GM18498 (cell line): ENCODE data around the gene RNF112.
A peak's percentile ranks its signal among the peaks of the same experiment; 100 is the strongest.

ENCODE experiments used
- ATAC-seq: cut with Tn5 transposase; IDR thresholded peaks from one replicate; pipeline ENCODE4 v1.9.1; 2021; ENCODE audit warnings: mild to moderate bottlenecking, moderate library complexity; ENCODE audit not compliant: unreplicated experiment

Gene RNF112, protein sequence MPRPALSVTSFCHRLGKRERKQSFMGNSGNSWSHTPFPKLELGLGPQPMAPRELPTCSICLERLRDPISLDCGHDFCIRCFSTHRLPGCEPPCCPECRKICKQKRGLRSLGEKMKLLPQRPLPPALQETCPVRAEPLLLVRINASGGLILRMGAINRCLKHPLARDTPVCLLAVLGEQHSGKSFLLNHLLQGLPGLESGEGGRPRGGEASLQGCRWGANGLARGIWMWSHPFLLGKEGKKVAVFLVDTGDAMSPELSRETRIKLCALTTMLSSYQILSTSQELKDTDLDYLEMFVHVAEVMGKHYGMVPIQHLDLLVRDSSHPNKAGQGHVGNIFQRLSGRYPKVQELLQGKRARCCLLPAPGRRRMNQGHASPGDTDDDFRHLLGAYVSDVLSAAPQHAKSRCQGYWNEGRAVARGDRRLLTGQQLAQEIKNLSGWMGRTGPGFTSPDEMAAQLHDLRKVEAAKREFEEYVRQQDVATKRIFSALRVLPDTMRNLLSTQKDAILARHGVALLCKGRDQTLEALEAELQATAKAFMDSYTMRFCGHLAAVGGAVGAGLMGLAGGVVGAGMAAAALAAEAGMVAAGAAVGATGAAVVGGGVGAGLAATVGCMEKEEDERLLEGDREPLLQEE

DNA sequence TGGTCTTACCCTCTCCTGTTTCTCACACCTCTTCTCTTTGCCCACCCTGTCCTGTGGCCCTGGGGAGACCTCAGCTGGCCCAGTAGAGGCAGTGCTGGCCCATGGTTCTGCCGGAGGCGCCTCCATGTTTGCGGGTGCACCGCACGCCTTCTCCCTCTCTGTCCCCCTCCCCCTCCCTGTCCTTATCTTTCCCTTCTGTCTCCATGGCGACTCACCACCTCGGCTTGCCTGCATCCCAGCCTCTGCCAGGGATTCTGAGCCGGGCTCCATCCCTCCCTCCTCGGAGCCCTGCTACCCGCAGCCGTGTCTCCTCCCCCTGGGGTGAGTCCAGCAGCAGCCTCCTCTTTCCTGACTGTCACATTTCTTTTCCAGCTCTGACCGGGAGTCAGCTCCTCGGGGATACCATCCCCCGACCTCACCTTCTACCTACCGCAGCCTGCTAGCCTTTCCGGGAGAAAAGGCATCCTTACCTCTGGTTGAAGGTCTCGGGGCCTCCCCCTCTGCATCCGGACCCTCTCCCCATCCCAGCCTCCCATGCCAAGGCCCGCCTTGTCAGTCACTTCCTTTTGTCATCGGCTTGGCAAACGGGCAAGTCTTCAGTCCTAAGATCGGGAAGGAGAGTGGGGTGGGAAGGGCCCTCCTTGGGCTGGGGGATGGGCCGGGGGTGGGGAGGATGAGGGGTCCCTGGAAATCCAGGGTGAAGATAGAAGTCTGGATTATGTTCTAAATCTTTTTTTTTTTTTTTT is at the start of gene RNF112:
Gene RNF112, plus strand, starts transcription at position 358 of the 746 bp plus-strand sequence. Its CDS starts 177 bp downstream, at position 535.
- no peak for ATAC-seq

DNA sequence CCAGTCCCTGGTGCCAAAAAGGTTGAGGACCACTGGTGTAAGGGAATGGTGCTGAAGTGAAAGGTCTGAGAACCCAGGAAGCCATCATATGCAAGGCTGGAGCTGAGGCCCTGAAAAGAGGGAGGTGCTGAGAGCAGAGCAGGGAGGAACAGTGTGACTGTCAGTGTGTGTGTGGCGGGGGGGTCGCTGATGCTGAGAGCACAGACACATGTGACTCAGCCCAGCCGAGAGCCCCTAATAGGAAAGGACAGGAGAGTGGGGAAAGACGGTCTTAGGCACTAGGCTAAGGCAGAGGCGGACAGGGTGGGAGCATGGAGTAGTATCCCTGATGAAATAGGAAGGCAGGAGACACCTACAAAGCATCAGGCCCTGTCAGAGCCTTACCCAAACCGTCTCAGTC is 49.7 kb upstream of the RNF112 start:
- no peak for ATAC-seq

DNA sequence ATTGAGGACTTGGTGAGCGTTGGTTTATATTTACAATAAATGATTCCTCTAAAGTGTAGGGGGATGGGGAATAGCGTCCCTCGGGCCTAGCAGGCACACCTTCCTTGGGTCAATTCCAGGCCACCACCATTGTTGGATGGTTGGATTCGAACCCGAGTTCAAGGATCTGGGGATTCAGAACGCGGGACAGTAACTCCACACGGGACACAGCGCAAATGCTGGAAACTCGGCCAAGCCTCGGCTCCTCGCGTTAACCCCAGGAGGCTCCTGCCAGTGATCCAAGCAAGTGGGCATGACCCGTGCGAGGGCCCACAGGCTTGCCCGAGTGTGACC is 49.1 kb upstream of the RNF112 start:
- no peak for ATAC-seq

DNA sequence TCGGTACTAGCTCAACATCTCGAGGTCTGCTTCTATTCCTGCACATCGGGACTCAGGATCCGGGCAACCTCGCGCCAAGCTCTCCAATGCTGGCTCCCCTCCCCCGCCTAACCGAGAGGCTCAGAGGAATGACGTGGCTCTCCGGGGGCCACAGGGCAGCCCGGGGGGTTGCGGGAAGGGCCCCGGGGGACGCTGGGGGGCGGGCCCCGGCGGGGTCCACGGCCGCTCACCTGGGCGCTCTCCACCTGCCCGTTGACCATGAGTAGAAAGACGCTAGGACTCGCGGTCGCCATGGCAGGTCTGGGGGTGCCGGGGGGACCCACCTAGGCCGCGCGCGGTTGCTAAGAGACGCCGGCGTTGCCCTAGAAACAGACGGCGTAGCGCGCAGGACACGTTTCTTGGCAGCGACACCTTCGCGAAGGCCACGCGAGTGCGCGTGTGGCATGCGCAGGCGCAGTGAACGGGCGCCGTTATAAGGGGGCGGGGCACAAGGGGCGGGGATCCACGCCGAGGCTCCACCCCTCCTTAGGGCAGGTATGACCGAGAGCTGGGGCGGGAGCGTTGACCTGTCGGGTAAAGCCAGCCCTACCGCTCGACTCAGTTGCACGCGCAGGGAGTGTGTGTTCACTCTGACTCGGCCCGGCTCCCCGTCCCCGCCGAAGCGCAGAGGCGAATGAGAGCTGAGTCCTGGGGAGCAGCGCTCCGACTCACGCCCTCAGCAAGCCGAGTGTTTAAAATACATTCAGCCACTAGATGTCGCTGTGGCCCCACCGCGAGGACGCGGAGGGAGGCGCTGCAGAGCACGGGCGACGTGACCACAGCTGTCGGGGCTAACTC is 48.5 kb upstream of the RNF112 start, which contains the start of gene B9D1:
Gene B9D1, minus strand, starts transcription at position 447 of the 837 bp plus-strand sequence. Its CDS starts 154 bp downstream, at position 293.
- ATAC-seq, result peak; percentile 81

DNA sequence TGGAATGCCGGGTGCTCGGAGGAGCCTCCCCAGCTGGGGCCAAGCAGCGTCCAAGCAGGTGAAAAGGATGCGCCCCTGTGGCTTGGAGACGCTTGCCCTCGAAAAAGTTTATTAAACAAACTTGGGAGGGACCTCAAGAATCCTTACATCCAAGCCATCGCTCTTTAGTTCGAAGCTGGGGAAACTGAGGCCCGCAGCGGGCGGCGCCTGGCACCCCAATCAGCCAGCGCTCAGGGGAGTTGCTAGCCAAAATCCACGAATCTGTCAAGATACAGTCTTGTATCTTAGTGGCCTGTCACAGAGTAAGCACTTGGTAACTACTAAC is 48.0 kb upstream of the RNF112 start:
- ATAC-seq, result no peak

DNA sequence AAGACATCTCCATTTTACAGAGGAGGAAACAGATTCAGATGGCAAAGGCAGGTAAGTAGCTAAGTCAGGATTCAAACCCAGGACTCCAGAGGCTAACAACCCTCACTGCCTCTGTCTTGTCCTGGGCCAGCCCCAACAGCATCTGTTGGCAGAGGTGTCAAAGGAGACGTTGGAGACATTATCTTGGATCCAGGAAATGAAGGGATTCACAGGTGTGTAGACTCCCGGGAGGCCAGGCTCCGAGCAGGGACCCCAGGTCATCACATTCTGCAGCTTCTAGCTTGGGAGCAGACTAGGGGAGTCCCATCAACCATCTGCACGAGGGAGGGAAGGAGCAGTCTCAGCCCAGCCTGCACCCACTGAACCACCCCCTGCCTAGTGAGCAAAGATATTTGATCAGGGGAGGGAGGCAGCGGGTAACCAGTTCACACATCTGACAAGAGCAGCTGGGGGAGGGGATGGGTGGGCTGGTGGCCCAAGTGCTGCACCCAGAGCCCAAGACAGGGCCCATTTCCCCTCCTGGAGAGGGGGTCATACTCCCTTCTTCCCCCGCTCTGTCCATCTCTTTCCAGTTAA is 47.5 kb upstream of the RNF112 start:
- no peak for ATAC-seq

DNA sequence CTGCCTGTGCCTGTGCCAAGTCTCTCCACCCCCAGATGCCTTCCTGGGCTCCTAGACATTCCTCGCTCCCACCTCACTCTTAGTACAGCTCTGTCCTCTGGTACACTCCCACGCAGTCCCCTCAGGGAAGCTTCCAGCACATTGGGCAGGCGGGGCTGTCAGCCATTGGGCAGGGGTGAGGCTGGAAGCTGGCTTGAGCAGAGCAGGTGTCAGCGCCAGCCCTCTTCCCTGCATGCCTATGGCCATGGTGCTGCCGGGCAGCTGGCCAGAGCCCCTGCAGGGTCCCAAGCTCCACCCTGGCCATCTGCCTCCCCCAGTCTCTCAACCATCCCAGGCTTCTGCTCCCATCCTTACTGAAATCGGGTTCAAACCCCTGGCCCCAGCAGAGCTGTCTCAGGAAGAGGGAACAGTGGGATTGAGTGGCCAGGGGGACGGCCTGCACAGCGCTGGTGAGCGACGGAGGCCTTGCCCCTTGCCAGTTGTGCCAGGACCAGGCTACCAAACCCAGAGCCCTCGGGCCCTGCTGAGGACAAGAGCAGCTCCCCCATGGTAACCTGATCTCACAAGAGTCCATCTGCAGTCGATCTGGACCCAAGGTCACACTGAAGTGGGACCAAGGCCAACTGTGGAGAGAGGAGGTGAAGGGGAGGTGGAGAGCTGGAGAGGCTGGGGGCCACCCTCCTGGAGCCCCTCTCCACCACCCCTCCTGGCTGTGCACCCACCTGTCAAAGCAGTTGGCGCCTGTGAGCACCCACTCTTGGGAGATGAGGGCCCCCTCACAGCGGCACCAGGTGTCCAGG is 46.1 kb upstream of the RNF112 start:
- no peak for ATAC-seq

DNA sequence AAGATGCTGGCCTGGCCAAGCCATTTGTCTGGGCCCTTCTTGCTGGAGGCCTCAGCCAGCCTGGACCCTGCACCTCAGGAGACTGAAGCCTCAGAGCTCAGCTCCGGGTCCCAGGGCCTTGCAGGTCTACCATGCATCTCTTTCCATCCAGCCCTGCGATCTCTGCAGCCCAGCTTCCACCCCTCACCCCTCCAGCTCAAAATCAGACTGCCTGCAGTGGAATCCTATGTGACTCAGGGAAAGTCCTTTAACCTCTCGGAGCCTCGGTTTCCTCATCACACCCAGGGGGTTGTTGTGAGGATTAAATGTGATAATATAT is 45.6 kb upstream of the RNF112 start:
- ATAC-seq, result no peak

DNA sequence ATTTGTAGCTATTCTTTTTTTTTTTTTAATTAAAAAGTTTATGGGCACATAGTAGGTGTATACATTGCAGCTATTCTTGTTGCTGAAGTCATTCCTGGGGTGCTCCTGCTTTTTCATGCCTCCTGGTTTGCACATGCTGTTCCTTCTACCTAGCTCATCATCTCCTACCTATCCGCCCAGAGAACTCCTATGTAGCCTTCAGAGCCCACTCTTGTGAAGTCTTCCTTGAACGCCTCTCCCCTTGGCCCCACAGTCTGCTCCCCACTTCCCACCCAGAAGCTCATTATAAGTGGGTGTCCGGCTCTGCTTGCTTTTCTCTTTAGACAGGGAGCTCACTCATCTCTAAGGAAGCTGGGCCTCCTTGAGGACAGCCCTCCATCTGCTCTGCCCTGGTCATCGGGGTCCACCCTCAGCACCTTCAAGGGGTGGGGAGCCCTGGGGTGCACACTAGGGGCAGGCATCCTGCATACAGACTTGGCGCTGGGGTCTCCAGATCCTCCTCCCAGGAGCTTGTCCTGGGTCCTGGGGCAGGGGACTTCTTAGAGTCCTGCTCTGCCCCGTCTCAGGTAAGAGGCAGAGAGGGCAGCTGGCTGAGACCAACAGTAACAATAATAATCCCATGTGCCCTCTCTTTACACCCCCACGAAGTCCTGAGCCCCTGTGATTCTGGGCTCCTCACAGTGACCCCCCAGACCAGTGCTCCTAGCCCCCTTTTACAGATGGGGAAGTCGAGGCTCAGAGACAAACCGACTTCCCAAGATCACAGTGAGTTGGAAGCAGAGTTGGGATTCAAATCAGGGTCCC is 45.0 kb upstream of the RNF112 start:
- ATAC-seq, result no peak

DNA sequence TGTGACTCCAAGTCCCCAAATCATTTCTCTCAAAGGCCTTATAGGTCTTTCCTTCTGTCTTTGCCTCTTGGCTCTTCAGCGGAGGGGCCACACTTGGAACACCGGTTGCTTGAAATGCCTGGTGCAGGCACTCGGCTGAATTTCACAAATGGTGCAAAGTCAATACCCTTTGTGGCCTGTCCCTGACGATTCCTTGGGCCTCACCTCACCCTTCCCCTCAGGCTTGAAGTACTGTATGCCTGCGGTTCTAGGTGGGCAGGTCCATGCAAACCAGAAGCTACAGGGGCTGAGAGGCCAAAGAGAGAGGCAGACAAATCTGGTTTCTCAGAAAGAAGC is 44.4 kb upstream of the RNF112 start:
- no peak for ATAC-seq

DNA sequence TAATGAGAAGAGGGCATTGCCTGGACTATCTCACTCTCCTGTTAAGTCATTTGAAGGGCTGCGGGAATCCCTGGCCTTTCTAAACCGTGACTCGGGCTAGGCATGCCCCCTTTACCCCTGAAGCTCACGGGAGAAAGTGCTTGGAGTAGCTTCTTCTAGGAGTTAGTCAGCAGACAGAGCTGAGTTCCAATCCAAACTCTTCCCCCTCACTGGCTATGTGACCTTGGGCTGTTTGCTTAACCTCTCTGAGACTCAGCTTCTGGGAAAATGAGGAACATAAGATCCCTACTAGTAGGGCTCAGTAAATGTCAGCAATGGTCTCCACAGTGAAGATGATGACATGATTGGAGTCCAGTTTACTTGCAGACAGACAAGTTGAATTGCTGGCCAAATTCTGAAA is 42.8 kb upstream of the RNF112 start:
- no peak for ATAC-seq

DNA sequence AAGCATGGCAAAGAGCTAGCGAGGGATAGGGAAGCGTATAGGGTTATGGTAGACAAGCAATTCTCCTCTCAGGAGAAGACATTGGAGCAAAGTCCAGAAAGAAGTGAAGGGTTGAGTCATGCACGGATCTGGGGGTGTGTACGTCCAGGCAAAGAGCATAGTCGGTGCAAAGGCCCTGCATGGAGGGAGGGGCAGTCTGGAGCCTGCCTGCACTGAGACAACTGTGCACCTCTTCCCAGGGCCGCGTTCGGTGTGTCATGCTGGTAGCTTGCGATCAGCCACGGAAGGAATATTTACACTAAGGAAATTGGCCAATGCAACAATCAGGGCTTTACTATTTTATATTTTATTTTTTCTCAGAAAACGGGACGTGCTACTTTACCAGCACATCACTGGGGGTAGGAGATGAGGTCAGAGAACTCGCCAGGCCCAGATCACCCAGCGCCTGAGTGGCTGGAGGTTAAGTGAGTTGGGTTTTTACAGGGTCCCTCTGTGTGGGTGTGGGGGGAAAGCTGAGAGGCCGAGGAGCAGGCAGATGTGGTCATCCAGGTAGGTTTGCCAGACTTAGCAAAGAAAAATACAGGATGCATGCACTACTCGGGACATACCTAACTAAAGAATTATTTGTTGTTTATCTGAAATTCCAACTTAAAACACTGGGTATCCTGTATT is 41.8 kb upstream of the RNF112 start:
- no peak for ATAC-seq

DNA sequence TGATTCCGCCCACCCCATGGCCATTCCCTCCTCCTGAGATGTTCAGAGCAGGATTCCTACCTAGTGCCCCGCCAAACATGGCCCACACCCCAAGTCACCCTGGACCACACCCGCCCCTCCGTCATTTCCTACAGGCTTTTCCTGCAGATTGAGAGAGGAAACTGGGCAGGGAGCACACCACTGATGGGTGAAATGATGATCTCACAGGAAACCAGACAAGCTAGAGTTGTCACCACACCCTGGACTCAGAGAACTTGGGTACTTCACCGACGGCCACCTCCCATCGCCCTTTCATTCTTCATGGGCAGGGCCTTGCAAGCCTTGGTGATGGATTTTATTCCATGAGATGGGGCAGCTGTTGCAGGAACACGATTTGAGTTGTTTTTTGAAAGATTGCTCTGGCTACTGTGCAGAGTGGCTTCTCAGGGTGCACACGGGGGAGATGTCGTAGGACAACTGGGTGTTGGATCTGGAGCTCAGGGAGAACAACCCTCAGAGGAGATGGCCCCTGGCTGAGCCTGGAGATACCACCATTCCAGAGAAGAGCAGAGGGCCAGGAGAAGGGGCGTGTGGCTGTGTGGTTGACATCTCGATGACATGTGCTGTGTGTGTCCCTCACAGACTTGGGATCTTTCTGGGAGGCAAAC is 41.1 kb upstream of the RNF112 start:
- ATAC-seq, result no peak

DNA sequence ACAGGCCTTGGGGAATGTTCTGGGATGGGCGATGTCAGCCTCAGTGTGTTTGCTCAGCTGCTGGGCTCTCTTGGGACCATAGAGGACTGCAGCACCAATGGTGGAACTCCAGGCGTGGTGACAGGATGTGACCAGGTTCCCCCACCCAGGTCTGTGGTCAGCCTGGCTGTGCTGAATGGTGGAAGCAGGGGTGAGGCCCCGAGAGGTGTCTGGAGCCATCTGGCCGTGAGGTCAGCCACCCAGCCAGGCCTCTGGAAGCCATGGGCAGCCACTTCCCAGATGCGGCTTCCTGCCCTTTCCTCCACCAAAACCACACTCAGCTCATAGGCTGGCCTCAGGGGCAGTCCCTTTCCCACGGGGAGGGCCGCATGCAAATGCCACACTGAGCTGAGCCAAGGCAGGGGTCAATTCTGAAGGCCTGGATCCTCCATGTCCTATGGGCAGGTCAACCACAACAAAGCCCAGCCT is 40.5 kb upstream of the RNF112 start:
- peak; percentile 57 for ATAC-seq

DNA sequence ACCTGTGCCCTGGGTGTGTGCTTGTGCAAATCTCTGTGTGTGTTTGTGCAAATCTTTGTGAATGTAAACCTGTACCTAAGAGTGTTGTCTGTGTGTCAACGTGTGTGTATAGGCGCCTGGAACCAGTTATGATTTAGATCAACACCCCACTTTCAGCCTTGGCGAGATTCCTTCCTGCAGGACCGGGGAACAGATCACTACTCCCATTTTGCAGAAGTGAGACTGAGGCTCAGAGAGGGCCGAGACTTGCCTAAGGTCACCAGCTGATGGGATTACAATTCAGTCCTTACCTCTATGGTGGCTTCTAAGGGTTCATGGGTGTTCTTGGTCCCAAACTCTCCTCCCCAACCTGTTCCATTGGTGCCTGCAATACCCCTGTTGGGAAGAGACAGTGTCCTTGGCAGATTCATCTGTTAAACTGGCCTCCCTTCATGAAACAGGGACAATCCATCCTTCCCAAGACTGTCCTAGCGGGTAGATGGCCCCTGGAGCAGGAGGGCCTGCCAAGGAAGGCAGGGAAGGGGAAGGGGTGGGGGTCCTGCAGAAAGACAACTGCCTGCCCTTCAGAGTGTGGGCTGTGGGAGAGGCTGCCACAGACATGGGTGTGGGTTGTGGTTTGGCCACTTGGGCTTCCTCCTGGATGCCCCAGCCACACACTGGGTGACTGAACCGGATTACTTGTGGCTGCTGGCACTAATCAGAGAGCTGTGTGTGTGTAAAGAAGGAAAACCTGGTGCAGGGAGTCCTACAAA is 39.6 kb upstream of the RNF112 start:
- peak; percentile 9 for ATAC-seq

DNA sequence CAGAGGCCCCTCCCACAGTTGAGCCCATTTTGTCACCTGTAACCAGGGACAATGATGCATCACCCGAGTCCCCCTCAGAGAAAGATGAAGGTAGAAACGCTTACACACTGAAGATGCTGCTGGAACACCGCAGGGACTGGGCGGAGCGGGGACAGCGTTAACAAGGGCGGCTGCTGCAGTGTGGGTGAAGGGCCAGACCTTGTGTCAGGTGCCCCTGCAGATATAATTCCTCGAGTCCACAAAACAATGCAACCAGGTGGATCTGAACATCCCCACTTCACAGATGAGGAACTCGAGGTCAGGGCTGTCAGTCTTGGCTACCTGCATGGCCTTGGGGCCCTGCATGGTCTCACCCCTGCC is 39.0 kb upstream of the RNF112 start:
- no peak for ATAC-seq

DNA sequence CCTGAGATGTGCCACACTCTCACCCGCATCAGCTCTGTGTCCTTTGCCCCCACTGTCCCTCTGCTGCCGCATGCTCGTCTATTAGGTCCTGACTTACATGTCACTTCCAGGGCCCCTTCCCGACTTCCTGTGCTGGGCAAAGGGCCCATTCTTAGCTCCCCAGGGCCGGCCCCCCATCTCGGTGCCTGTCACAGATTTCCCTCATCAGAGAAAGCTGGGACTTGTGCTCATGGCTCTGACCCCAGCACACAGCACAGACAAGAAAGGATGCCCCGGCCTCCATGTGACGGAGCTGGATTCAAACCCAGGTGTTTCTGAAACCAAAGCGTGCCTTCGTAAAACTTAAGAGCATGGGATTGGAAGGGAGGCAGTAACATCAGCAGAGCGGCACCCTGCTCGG is 38.6 kb upstream of the RNF112 start:
- no peak for ATAC-seq
